Mammary epithelial cell (primary cell): Measurements from ENCODE around the gene ZNF672.

Experiments used
- EZH2 ChIP-seq: IDR thresholded peaks from 2 replicates; pipeline ENCODE4 v1.6.1; 2012; ENCODE audit warnings: low read length, inconsistent platforms, borderline replicate concordance
- TF ChIP-seq, protein P1 (sequence below), 2 donors: IDR thresholded peaks in 1 of 2; conservative IDR thresholded peaks in 1 of 2; 2 replicates each; pipeline ENCODE4 v1.5.1; 2011 to 2012; ENCODE audit warnings: inconsistent platforms in 2 of 2, low read length in 2 of 2, mild to moderate bottlenecking in 2 of 2, control low read depth in 1 of 2, low read depth in 1 of 2; ENCODE audit not compliant: insufficient read depth in 1 of 2; ENCODE audit errors: extremely low read depth in 1 of 2

DNA sequence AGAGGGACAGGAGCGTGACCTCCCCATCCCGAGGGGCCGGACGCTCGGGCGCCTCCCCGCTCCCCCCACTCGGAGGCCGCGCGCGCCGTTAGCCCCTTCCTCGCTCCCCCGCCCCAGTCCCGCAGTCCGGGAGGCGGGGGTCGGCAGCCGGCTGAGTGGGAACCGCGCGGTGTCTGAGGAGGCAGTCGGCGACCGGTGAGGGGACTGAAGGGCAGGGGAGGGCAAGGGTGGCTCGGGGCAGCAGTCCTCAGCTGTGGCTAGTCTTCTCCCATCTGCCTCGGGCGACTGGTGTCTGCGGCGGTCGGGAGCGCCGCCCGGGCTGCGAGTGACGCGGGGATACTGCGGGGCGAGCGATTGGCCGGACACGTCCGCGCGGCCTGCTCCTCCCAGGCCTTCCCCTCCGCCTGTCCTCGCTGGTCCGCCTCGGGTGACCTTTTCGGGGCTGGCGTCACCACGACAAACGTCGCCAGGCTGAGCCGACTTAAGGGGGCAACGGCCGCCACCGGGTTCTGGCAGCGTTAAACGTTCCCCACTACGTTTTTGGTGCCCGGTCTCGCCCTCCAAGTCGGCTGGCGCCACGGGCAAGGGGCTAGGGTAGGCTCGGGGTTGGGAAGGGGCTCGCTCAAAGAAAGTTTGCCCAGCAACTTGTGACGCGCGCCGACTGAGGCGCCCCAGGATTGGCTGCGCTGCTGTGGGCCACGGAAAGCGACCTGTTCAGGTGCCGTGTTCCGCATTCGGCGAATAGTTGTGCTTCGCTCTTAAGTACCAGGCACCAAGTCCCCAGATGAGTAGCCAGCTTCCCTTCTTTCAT, 538 bp downstream of the ZNF672 start:
- TF ChIP-seq EZH2 = no peak
- TF ChIP-seq, protein P1, sequence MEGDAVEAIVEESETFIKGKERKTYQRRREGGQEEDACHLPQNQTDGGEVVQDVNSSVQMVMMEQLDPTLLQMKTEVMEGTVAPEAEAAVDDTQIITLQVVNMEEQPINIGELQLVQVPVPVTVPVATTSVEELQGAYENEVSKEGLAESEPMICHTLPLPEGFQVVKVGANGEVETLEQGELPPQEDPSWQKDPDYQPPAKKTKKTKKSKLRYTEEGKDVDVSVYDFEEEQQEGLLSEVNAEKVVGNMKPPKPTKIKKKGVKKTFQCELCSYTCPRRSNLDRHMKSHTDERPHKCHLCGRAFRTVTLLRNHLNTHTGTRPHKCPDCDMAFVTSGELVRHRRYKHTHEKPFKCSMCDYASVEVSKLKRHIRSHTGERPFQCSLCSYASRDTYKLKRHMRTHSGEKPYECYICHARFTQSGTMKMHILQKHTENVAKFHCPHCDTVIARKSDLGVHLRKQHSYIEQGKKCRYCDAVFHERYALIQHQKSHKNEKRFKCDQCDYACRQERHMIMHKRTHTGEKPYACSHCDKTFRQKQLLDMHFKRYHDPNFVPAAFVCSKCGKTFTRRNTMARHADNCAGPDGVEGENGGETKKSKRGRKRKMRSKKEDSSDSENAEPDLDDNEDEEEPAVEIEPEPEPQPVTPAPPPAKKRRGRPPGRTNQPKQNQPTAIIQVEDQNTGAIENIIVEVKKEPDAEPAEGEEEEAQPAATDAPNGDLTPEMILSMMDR (conservative IDR thresholded peaks at IDR 0.05 in 1 of 2, IDR thresholded peaks at IDR 0.05 in 1 of 2; ENCODE audit: extremely low read depth in 1 of 2, insufficient read depth in 1 of 2, low read depth in 1 of 2, low read length in 2 of 2) = no peak
